NCI-H1436 treated with DMSO at 0.1 percent for 48 hours (cell line): Measurements from ENCODE around the gene USF1.
"Not testable (repeated sequence)": the region's sequence is repeated elsewhere in the genome, so short reads cannot be mapped to it uniquely, and the experiment has no call there.

Experiments used
- DNase-seq: peaks from one replicate; lab custom pipeline; 2025; lab: John Stamatoyannopoulos, UW

Gene USF1

GRCh38 chr1:161079436-161080110 lies 33.8 kb upstream of the USF1 start:
- no peak for DNase-seq

- DNase-seq = no peak
These were observed 31.6 kb upstream of the USF1 start for GRCh38 chr1:161077426-161077825.

GRCh38 chr1:161076410-161076809 lies 30.6 kb upstream of the USF1 start:
- no peak for DNase-seq

- DNase-seq = no peak
These were observed 29.0 kb upstream of the USF1 start for GRCh38 chr1:161074676-161075368.

- DNase-seq = no peak
These were observed 27.8 kb upstream of the USF1 start for GRCh38 chr1:161073474-161074121.

GRCh38 chr1:161072751-161073449 lies 27.1 kb upstream of the USF1 start:
- no peak for DNase-seq

- DNase-seq = no peak
These were observed 26.2 kb upstream of the USF1 start for GRCh38 chr1:161071886-161072371.

- DNase-seq = no peak
These were observed 25.0 kb upstream of the USF1 start for GRCh38 chr1:161070761-161071160.

GRCh38 chr1:161069731-161070270 lies 24.0 kb upstream of the USF1 start, which contains the start of gene ARHGAP30:
TSS of gene ARHGAP30 (minus strand) at chr1:161069891. CDS start at chr1:161069624, 267 bp downstream.
- no peak for DNase-seq

GRCh38 chr1:161069241-161069640 lies 23.5 kb upstream of the USF1 start:
- no peak for DNase-seq

GRCh38 chr1:161068306-161069234 lies 22.8 kb upstream of the USF1 start:
- no peak for DNase-seq

- no peak for DNase-seq
These were observed 20.9 kb upstream of the USF1 start for GRCh38 chr1:161066694-161067093.

GRCh38 chr1:161065681-161066080 lies 19.9 kb upstream of the USF1 start:
- DNase-seq = not testable (repeated sequence)

- DNase-seq = not testable (repeated sequence)
These were observed 18.2 kb upstream of the USF1 start for GRCh38 chr1:161063936-161064335.

- DNase-seq = no peak
These were observed 15.6 kb upstream of the USF1 start for GRCh38 chr1:161061419-161061818.

- no peak for DNase-seq
These were observed 13.5 kb upstream of the USF1 start for GRCh38 chr1:161059293-161059692.

GRCh38 chr1:161054805-161055204 lies 9.0 kb upstream of the USF1 start:
- DNase-seq = no peak

- no peak for DNase-seq
These were observed 8.5 kb upstream of the USF1 start for GRCh38 chr1:161054232-161054631.

- DNase-seq = no peak
These were observed 7.1 kb upstream of the USF1 start for GRCh38 chr1:161052899-161053298.

- no peak for DNase-seq
These were observed 5.4 kb upstream of the USF1 start for GRCh38 chr1:161051219-161051618.
